ENCODE results near the gene ATAT1. TPM values are rescaled to one million over a fixed set of nuclear protein-coding genes. Genes with fewer than 3 reads are reported as not detected.

Gene ATAT1
- total RNA-seq, 1 donor from 2014 or later = 13.3 TPM

- Histone ChIP-seq H3K27me3 (no peaks in the 10 kb centered on the region), H3K27ac (peak overlapping the region; percentile 92), H3K36me3 (no peaks in the 10 kb centered on the region), H3K4me1 (peaks cover 41% of the 10 kb centered on the region), H3K4me3 (peak overlapping the region; percentile 55 to 76), H3K9me3 (no peaks in the 10 kb centered on the region)
- intact Hi-C loops (cut with DNase I) = loop anchor here (10.0 kb wide), 2 partner anchors 75 to 195 kb away; partner anchors contain the start of genes DDR1, MRPS18B and PPP1R10
- no peak for DNase-seq (ENCODE audit: extremely low spot score in 2 of 2)
- no peak for TF ChIP-seq POLR2A (IDR thresholded peaks at IDR 0.05)
- TF ChIP-seq POLR2AphosphoS5 (IDR thresholded peaks at IDR 0.05; ENCODE audit: insufficient read depth in 1 of 2, low read depth in 1 of 2) = no peak
- no peak for TF ChIP-seq CTCF (IDR thresholded peaks at IDR 0.05)
These were observed 63.3 kb downstream of the ATAT1 start for GRCh38 chr6:30689985-30690384.

- no peaks in the 10 kb centered on the region for H3K27me3 ChIP-seq
- H3K27ac ChIP-seq = peak within 1 kb of the TSS; percentile 92
- H3K36me3 ChIP-seq = no peaks in the 10 kb centered on the region
- peak within 1 kb of the TSS; percentile 55 to 76 for H3K4me3 ChIP-seq
- TF ChIP-seq CTCF (IDR thresholded peaks at IDR 0.05) (no peak), POLR2AphosphoS5 (IDR thresholded peaks at IDR 0.05; ENCODE audit: insufficient read depth in 1 of 2, low read depth in 1 of 2) (peak; percentile 48 to 77), POLR2A (IDR thresholded peaks at IDR 0.05) (no peak)
- no peaks in the 10 kb centered on the region for H3K9me3 ChIP-seq
- intact Hi-C loops (cut with DNase I) = no loop called here
- no peak for DNase-seq (ENCODE audit: extremely low spot score in 2 of 2)
- peaks cover 35% of the 10 kb centered on the region for H3K4me1 ChIP-seq
These were observed 63.9 kb downstream of the ATAT1 start, which contains the start of gene NRM for GRCh38 chr6:30690403-30691207. Gene NRM, minus strand, starts transcription at chr6:30690984. Its CDS starts 10 bp downstream, at chr6:30690974.

GRCh38 chr6:30691208-30691847, 64.7 kb downstream of the ATAT1 start:
- TF ChIP-seq POLR2A (IDR thresholded peaks at IDR 0.05) (no peak), CTCF (IDR thresholded peaks at IDR 0.05) (no peak), POLR2AphosphoS5 (IDR thresholded peaks at IDR 0.05; ENCODE audit: insufficient read depth in 1 of 2, low read depth in 1 of 2) (no peak)

More at GRCh38 chr6:30691208-30691847, 64.7 kb downstream of the ATAT1 start:
- H3K36me3 ChIP-seq = no peaks in the 10 kb centered on the region
- no peak for DNase-seq (ENCODE audit: extremely low spot score in 2 of 2)
- H3K4me3 ChIP-seq = peak overlapping the region; percentile 55 to 76
- intact Hi-C loops (cut with DNase I) = no loop called here
- peak overlapping the region; percentile 92 for H3K27ac ChIP-seq
- H3K27me3 ChIP-seq = no peaks in the 10 kb centered on the region
- no peaks in the 10 kb centered on the region for H3K9me3 ChIP-seq
- H3K4me1 ChIP-seq = peaks cover 29% of the 10 kb centered on the region

MicroRNAs encoded within 50 kb of the gene (microRNA counts, 767-probe panel; counts per million panel counts)
- 238 to 261 counts per million in 2 donors for microRNA hsa-miR-877-5p

Small RNA genes within 50 kb of the gene (microRNA-seq; reads per million reads assigned to microRNA genes)
- 49.3 reads per million, percentile 43 among the genes with 10 or more reads in this experiment for gene MIR877 (ENCODE audit: borderline number of aligned reads, borderline replicate concordance)

Small RNA genes within 50 kb of the gene (small RNA-seq; reads per million reads assigned to genes)
- 1.4 reads per million, percentile 39 among the genes with 10 or more reads in this experiment for gene MIR877

Other genes starting within 250 kb of the ATAT1 start
- 618 TPM for gene HLA-E, start 137.4 kb upstream of the ATAT1 start, total RNA-seq
- 24.1 TPM for gene GNL1, start 70.4 kb upstream of the ATAT1 start, total RNA-seq
- 5.9 TPM for gene PRR3, start 69.6 kb upstream of the ATAT1 start, total RNA-seq
- gene ABCF1, start 55.4 kb upstream of the ATAT1 start, total RNA-seq = 29.5 TPM
- 52.5 TPM for gene PPP1R10, start 9.6 kb upstream of the ATAT1 start, total RNA-seq
- gene MRPS18B, start 9.0 kb upstream of the ATAT1 start, total RNA-seq = 21.6 TPM
- gene C6orf136, start 20.3 kb downstream of the ATAT1 start, total RNA-seq = 15.7 TPM
- gene DHX16, start 46.1 kb downstream of the ATAT1 start, total RNA-seq = 24.8 TPM
- 42.5 TPM for gene PPP1R18, start 59.8 kb downstream of the ATAT1 start, total RNA-seq
- gene NRM, start 64.1 kb downstream of the ATAT1 start, total RNA-seq = 6.1 TPM
- 12.3 TPM for gene MDC1, start 90.4 kb downstream of the ATAT1 start, total RNA-seq
- 293 TPM for gene TUBB, start 93.5 kb downstream of the ATAT1 start, total RNA-seq
- gene FLOT1, start 115.8 kb downstream of the ATAT1 start, total RNA-seq = 165 TPM
- gene IER3, start 117.7 kb downstream of the ATAT1 start, total RNA-seq = 40.5 TPM

All from vagina (tissue), 2 donors.